H9 (cell line): Measurements from ENCODE around the gene DPP6. TPM values are rescaled to one million over a fixed set of nuclear protein-coding genes. Genes with fewer than 3 reads are reported as not detected.
A peak's percentile ranks its signal among the peaks of the same experiment; 100 is the strongest.

Source experiments
- DNase-seq: peaks from one replicate; pipeline ENCODE4 v3.0.0-alpha.2; 2017
- H2AFZ ChIP-seq: one replicate; pipeline ENCODE4 v1.6.1; 2013; ENCODE audit warnings: mild to moderate bottlenecking, low read length, control low read depth, moderate library complexity
- H2AK5ac ChIP-seq: 2 replicates; pipeline ENCODE4 v1.6.1; 2013; ENCODE audit warnings: low read length, control low read depth, mixed read lengths; ENCODE audit not compliant: insufficient read length
- H2BK120ac ChIP-seq: one replicate; pipeline ENCODE4 v1.6.1; 2013; ENCODE audit warnings: low read depth, mild to moderate bottlenecking, low read length, control low read depth, inconsistent platforms; ENCODE audit not compliant: poor library complexity, severe bottlenecking
- H2BK12ac ChIP-seq: 2 replicates; pipeline ENCODE4 v1.6.1; 2013; ENCODE audit warnings: low read length, control low read depth, mixed read lengths, low read depth; ENCODE audit not compliant: insufficient read length
- H2BK15ac ChIP-seq: 2 replicates; pipeline ENCODE4 v1.6.1; 2013; ENCODE audit warnings: low read depth, low read length, control low read depth
- H2BK20ac ChIP-seq: one replicate; pipeline ENCODE4 v1.6.1; 2013; ENCODE audit warnings: low read depth, mild to moderate bottlenecking, low read length, control low read depth, inconsistent platforms; ENCODE audit not compliant: poor library complexity, severe bottlenecking
- H2BK5ac ChIP-seq: 2 replicates; pipeline ENCODE4 v1.6.1; 2013; ENCODE audit warnings: low read length, control low read depth, mixed read lengths; ENCODE audit not compliant: insufficient read length
- H3K14ac ChIP-seq: 2 replicates; pipeline ENCODE4 v1.6.1; 2013; ENCODE audit warnings: low read length, control low read depth; ENCODE audit not compliant: insufficient read depth
- H3K18ac ChIP-seq: 2 replicates; pipeline ENCODE4 v1.6.1; 2013; ENCODE audit warnings: low read depth, mild to moderate bottlenecking, mixed read lengths, low read length, control low read depth; ENCODE audit not compliant: insufficient read length
- H3K23ac ChIP-seq: 2 replicates; pipeline ENCODE4 v1.6.1; 2013; ENCODE audit warnings: low read length, control low read depth, mixed read lengths, low read depth; ENCODE audit not compliant: insufficient read length
- H3K23me2 ChIP-seq: 2 replicates; pipeline ENCODE4 v1.6.1; 2013; ENCODE audit warnings: low read depth, mild to moderate bottlenecking, mixed read lengths, low read length, control low read depth; ENCODE audit not compliant: insufficient read length, poor library complexity, severe bottlenecking
- H3K27ac ChIP-seq: 2 replicates; pipeline ENCODE4 v1.5.1; 2013; ENCODE audit warnings: low read length, control low read depth, mixed read lengths, low read depth; ENCODE audit not compliant: insufficient read length
- H3K27me3 ChIP-seq: 2 replicates; pipeline ENCODE4 v1.6.1; 2013; ENCODE audit warnings: low read length, control low read depth, inconsistent platforms; ENCODE audit not compliant: insufficient read depth
- H3K4ac ChIP-seq: 2 replicates; pipeline ENCODE4 v1.6.1; 2013; ENCODE audit warnings: low read depth, mild to moderate bottlenecking, control low read depth, inconsistent platforms, low read length, moderate library complexity
- H3K4me1 ChIP-seq: 2 replicates; pipeline ENCODE4 v1.6.1; 2013; ENCODE audit warnings: low read length, control low read depth, inconsistent platforms; ENCODE audit not compliant: insufficient read depth
- H3K4me2 ChIP-seq: 2 replicates; pipeline ENCODE4 v1.6.1; 2013; ENCODE audit warnings: low read length, control low read depth, mixed read lengths; ENCODE audit not compliant: insufficient read length, insufficient read depth
- H3K56ac ChIP-seq: 2 replicates; pipeline ENCODE4 v1.6.1; 2013; ENCODE audit warnings: low read depth, mild to moderate bottlenecking, mixed read lengths, low read length, control low read depth; ENCODE audit not compliant: insufficient read length
- H3K79me1 ChIP-seq: 2 replicates; pipeline ENCODE4 v1.6.1; 2013; ENCODE audit warnings: low read depth, mild to moderate bottlenecking, moderate library complexity, low read length, control low read depth, inconsistent platforms; ENCODE audit not compliant: insufficient read depth, poor library complexity, severe bottlenecking
- H3K79me2 ChIP-seq: 2 replicates; pipeline ENCODE4 v1.6.1; 2013; ENCODE audit warnings: low read length, control low read depth, inconsistent platforms; ENCODE audit not compliant: insufficient read depth
- H3K9ac ChIP-seq: 2 replicates; pipeline ENCODE4 v1.6.1; 2013; ENCODE audit warnings: low read length, control low read depth, mixed read lengths; ENCODE audit not compliant: insufficient read length; ENCODE audit errors: extremely low read depth
- H3K9me3 ChIP-seq: one replicate; pipeline ENCODE4 v1.6.1; 2013; ENCODE audit warnings: low read depth, low read length, inconsistent platforms; ENCODE audit not compliant: control insufficient read depth
- H3T11ph ChIP-seq: one replicate; pipeline ENCODE4 v1.6.1; 2013; ENCODE audit warnings: mild to moderate bottlenecking, low read length, control low read depth, inconsistent platforms
- H4K20me1 ChIP-seq: one replicate; pipeline ENCODE4 v1.6.1; 2013; ENCODE audit not compliant: control insufficient read depth, insufficient read length, insufficient read depth
- H4K5ac ChIP-seq: 2 replicates; pipeline ENCODE4 v1.6.1; 2013; ENCODE audit warnings: low read depth, mild to moderate bottlenecking, mixed read lengths, low read length, control low read depth; ENCODE audit not compliant: insufficient read length
- H4K8ac ChIP-seq: replicated peaks from 2 replicates; pipeline ENCODE4 v1.6.1; 2013; ENCODE audit warnings: low read length, control low read depth, mixed read lengths, low read depth; ENCODE audit not compliant: insufficient read length
- H4K91ac ChIP-seq: 2 replicates; pipeline ENCODE4 v1.6.1; 2013; ENCODE audit warnings: low read depth, mild to moderate bottlenecking, moderate library complexity, mixed read lengths, low read length, control low read depth; ENCODE audit not compliant: insufficient read length
- H3K27ac Mint-ChIP-seq, 3 experiments: 2 replicates in 2 of 3; 3 replicates in 1 of 3; pipeline ENCODE4 v1.8.0; 2020 to 2021; ENCODE audit warnings: mixed read lengths in 3 of 3, mild to moderate bottlenecking in 1 of 3, moderate library complexity in 1 of 3
- H3K27me3 Mint-ChIP-seq: 2 replicates; pipeline ENCODE4 v1.8.0; 2021; ENCODE audit warnings: low read depth, mild to moderate bottlenecking, moderate library complexity, mixed read lengths
- H3K36me3 Mint-ChIP-seq, 3 experiments: 2 replicates in 2 of 3; 3 replicates in 1 of 3; pipeline ENCODE4 v1.8.0; 2020 to 2021; ENCODE audit warnings: low read depth in 3 of 3, mixed read lengths in 3 of 3; ENCODE audit not compliant: insufficient read depth in 1 of 3
- H3K4me1 Mint-ChIP-seq, 2 experiments: 2 replicates each; pipeline ENCODE4 v1.8.0; 2020; ENCODE audit warnings: mixed read lengths in 2 of 2
- H3K4me3 Mint-ChIP-seq, 2 experiments: 2 replicates in 1 of 2; 3 replicates in 1 of 2; pipeline ENCODE4 v1.8.0; 2020 to 2021; ENCODE audit warnings: mild to moderate bottlenecking in 2 of 2, mixed read lengths in 2 of 2, moderate library complexity in 1 of 2
- H3K9me3 Mint-ChIP-seq, 2 experiments: 2 replicates in 1 of 2; 3 replicates in 1 of 2; pipeline ENCODE4 v1.8.0; 2020; ENCODE audit warnings: mild to moderate bottlenecking in 2 of 2, mixed read lengths in 2 of 2, moderate library complexity in 1 of 2
- CTCF ChIP-seq: fragments of 200-600 bp; sonication (generic); conservative IDR thresholded peaks from 3 replicates; pipeline ENCODE4 v1.8.0; 2021; ENCODE audit warnings: antibody characterized with exemption, mild to moderate bottlenecking
- total RNA-seq: library from RNA; stranded (reverse); gene quantifications from 2 replicates; pipeline ENCODE4 v1.2.1, GENCODE V29; 2021

DPP6 gene
- total RNA-seq, 1 experiment from 2014 or later: 4.5 TPM

- Histone ChIP-seq H4K91ac (no peak overlapping the region), H3K79me1 (no peaks in the 10 kb centered on the region), H3K9me3 (peaks cover 9% of the 10 kb centered on the region), H3K27me3 (no peaks in the 10 kb centered on the region), H3K18ac (no peak overlapping the region), H3K23ac (no peak overlapping the region), H3K14ac (no peak overlapping the region), H2BK12ac (no peak overlapping the region), H4K20me1 (no peaks in the 10 kb centered on the region), H3K4ac (no peak overlapping the region), H3K4me1 (no peaks in the 10 kb centered on the region), H3K9ac (no peak overlapping the region), H2AK5ac (no peak overlapping the region), H3T11ph (no peak overlapping the region), H3K79me2 (no peaks in the 10 kb centered on the region), H3K23me2 (no peaks in the 10 kb centered on the region), H2BK5ac (no peak overlapping the region), H2BK20ac (no peak overlapping the region), H4K8ac (no peak overlapping the region), H3K4me2 (no peak overlapping the region), H2BK120ac (no peak overlapping the region), H3K27ac (no peak overlapping the region), H3K56ac (no peak overlapping the region), H2AFZ (no peak overlapping the region), H2BK15ac (no peak overlapping the region), H4K5ac (no peak overlapping the region)
- Mint-ChIP-seq H3K4me1 (peaks cover 2 to 6% of the 10 kb centered on the region in 2 experiments; a peak in 3 of 4 replicates), H3K9me3 (peaks cover 26 to 27% of the 10 kb centered on the region in 2 experiments), H3K36me3 (peaks cover 11 to 24% (median 16%) of the 10 kb centered on the region in 3 experiments), H3K27me3 (no peaks in the 10 kb centered on the region), H3K27ac (no peak overlapping the region), H3K4me3 (no peak overlapping the region)
- DNase-seq: no peak
- peak; percentile 24; the same call in 2 of the 3 replicates for TF ChIP-seq CTCF
Observed at GRCh38 chr7:154242709-154243108, 190.5 kb downstream of the DPP6 start.
